Fibroblast of peridontal ligament (primary cell): ENCODE measurements around the gene GSE1.

Experiments
- DNase-seq: peaks from one replicate; pipeline ENCODE4 v3.0.0-alpha.2; 2010; ENCODE audit errors: extremely low read depth

Gene GSE1

GRCh38 chr16:85612801-85613603 lies at the start of gene GSE1:
TSS of gene GSE1 (plus strand) at chr16:85613322. CDS start at chr16:85613392, 70 bp downstream.
- DNase-seq = peak; percentile 58

GRCh38 chr16:85563515-85564276 lies 49.4 kb upstream of the GSE1 start:
- DNase-seq = no peak

GRCh38 chr16:85564277-85565051 lies 48.7 kb upstream of the GSE1 start:
- DNase-seq = no peak

- DNase-seq = no peak
These were observed 47.8 kb upstream of the GSE1 start for GRCh38 chr16:85565340-85565739.

GRCh38 chr16:85565801-85566526 lies 47.2 kb upstream of the GSE1 start:
- DNase-seq = no peak

- DNase-seq = no peak
These were observed 46.5 kb upstream of the GSE1 start for GRCh38 chr16:85566561-85567100.

- DNase-seq = no peak
These were observed 45.8 kb upstream of the GSE1 start for GRCh38 chr16:85567101-85567866.

- no peak for DNase-seq
These were observed 45.2 kb upstream of the GSE1 start for GRCh38 chr16:85567935-85568334.

- DNase-seq = no peak
These were observed 44.6 kb upstream of the GSE1 start for GRCh38 chr16:85568519-85568918.

GRCh38 chr16:85569039-85569614 lies 44.0 kb upstream of the GSE1 start:
- no peak for DNase-seq

- DNase-seq = no peak
These were observed 43.4 kb upstream of the GSE1 start for GRCh38 chr16:85569615-85570212.

- DNase-seq = no peak
These were observed 42.8 kb upstream of the GSE1 start for GRCh38 chr16:85570213-85570734.

GRCh38 chr16:85570735-85571562 lies 42.2 kb upstream of the GSE1 start:
- no peak for DNase-seq

GRCh38 chr16:85571563-85571812 lies 41.6 kb upstream of the GSE1 start:
- no peak for DNase-seq

- no peak for DNase-seq
These were observed 41.1 kb upstream of the GSE1 start for GRCh38 chr16:85571813-85572619.

GRCh38 chr16:85573045-85573695 lies 40.0 kb upstream of the GSE1 start:
- no peak for DNase-seq
